Measurements from ENCODE around the gene ANG. TPM values are rescaled to one million over a fixed set of nuclear protein-coding genes. Genes with fewer than 3 reads are reported as not detected.

Gene ANG
- total and polyA plus RNA-seq, 10 of the 15 experiments (the other 5 are each of a cell fraction or from before 2014, with no cell fraction given), result 1.0 to 5.9 (median 2.2) TPM

GRCh38 chr14:20667957-20668356 lies 20.6 kb upstream of the ANG start (continued):
- TF ChIP-seq IRF3 (IDR thresholded peaks at IDR 0.05) (no peak), ETV6 (conservative IDR thresholded peaks at IDR 0.05 in 1 of 2, IDR thresholded peaks at IDR 0.05 in 1 of 2; ENCODE audit: borderline replicate concordance in 1 of 2, low read depth in 1 of 2) (peak in 1 of 2 experiments; percentile 95; a peak in 2 of 4 replicates), BRCA1 (IDR thresholded peaks at IDR 0.05; ENCODE audit: low read depth, low read length) (no peak), IKZF2 (IDR thresholded peaks at IDR 0.05) (peak; percentile 81 to 84), SRF (IDR thresholded peaks at IDR 0.05; ENCODE audit: low read depth in 2 of 2, low read length in 2 of 2) (0 out of 4 replicates have a peak, but pooled peaks of 1 of the 2 experiments have one; percentile 32), NR2F1 (conservative IDR thresholded peaks at IDR 0.05) (0 out of 2 replicates have a peak, but pooled peaks have one; percentile 21), NFXL1 (IDR thresholded peaks at IDR 0.05; ENCODE audit: borderline replicate concordance) (no peak), ZBTB11 (CRISPR knock-in tag; IDR thresholded peaks at IDR 0.05) (no peak), POLR2AphosphoS2 (IDR thresholded peaks at IDR 0.05; ENCODE audit: low read depth, low read length) (no peak), DPF2 (IDR thresholded peaks at IDR 0.05) (peak; percentile 84; the same call in 1 of the 2 replicates), SMAD1 (IDR thresholded peaks at IDR 0.05; ENCODE audit: low read depth, partially characterized antibody) (no peak), EGR1 (IDR thresholded peaks at IDR 0.05; ENCODE audit: borderline replicate concordance in 1 of 2, low read depth in 2 of 2, low read length in 2 of 2) (no peak), YY1 (IDR thresholded peaks at IDR 0.05; ENCODE audit: low read depth, low read length) (peak; percentile 93), E4F1 (IDR thresholded peaks at IDR 0.05; ENCODE audit: borderline replicate concordance, partially characterized antibody) (no peak)
- TF ChIP-seq, protein P1, sequence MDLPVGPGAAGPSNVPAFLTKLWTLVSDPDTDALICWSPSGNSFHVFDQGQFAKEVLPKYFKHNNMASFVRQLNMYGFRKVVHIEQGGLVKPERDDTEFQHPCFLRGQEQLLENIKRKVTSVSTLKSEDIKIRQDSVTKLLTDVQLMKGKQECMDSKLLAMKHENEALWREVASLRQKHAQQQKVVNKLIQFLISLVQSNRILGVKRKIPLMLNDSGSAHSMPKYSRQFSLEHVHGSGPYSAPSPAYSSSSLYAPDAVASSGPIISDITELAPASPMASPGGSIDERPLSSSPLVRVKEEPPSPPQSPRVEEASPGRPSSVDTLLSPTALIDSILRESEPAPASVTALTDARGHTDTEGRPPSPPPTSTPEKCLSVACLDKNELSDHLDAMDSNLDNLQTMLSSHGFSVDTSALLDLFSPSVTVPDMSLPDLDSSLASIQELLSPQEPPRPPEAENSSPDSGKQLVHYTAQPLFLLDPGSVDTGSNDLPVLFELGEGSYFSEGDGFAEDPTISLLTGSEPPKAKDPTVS (IDR thresholded peaks at IDR 0.05; ENCODE audit: low read depth, low read length), result no peak
- TF ChIP-seq, protein P2, sequence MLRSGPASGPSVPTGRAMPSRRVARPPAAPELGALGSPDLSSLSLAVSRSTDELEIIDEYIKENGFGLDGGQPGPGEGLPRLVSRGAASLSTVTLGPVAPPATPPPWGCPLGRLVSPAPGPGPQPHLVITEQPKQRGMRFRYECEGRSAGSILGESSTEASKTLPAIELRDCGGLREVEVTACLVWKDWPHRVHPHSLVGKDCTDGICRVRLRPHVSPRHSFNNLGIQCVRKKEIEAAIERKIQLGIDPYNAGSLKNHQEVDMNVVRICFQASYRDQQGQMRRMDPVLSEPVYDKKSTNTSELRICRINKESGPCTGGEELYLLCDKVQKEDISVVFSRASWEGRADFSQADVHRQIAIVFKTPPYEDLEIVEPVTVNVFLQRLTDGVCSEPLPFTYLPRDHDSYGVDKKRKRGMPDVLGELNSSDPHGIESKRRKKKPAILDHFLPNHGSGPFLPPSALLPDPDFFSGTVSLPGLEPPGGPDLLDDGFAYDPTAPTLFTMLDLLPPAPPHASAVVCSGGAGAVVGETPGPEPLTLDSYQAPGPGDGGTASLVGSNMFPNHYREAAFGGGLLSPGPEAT (IDR thresholded peaks at IDR 0.05; ENCODE audit: low read depth), result peak; percentile 45; the same call in 1 of the 2 replicates
- TF ChIP-seq, protein P3, sequence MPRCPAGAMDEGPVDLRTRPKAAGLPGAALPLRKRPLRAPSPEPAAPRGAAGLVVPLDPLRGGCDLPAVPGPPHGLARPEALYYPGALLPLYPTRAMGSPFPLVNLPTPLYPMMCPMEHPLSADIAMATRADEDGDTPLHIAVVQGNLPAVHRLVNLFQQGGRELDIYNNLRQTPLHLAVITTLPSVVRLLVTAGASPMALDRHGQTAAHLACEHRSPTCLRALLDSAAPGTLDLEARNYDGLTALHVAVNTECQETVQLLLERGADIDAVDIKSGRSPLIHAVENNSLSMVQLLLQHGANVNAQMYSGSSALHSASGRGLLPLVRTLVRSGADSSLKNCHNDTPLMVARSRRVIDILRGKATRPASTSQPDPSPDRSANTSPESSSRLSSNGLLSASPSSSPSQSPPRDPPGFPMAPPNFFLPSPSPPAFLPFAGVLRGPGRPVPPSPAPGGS (IDR thresholded peaks at IDR 0.05; ENCODE audit: borderline replicate concordance, insufficient read depth, low read depth, low read length, poor library complexity, severe bottlenecking), result no peak
